ENCODE results near the gene PIM3. TPM values are rescaled to one million over a fixed set of nuclear protein-coding genes. Genes with fewer than 3 reads are reported as not detected.

The PIM3 gene
- total and polyA plus RNA-seq, 9 donors, result 13.6 to 21.6 (median 15.6) TPM

GRCh38 chr22:49962751-49963646 lies 2.4 kb downstream of the PIM3 start:
- peak; percentile 31 for DNase-seq
- WGBS (ENCODE audit: insufficient coverage), result 63% methylated on average over 52 of the region's 63 CpGs
- Histone ChIP-seq H3K4me1 (ENCODE audit: control insufficient read depth, insufficient read depth, low read length) (peaks cover 64% of the 10 kb centered on the region), H3K9me3 (replicated peaks; ENCODE audit: control insufficient read depth, low read depth, low read length) (no peaks in the 10 kb centered on the region), H3K36me3 (ENCODE audit: control insufficient read depth, insufficient read depth, low read length) (peaks cover 28% of the 10 kb centered on the region), H3K4me3 (ENCODE audit: low read length) (peak overlapping the region; percentile 41), H3K27ac (ENCODE audit: low read length) (peak overlapping the region; percentile 72), H3K27me3 (ENCODE audit: control insufficient read depth, insufficient read depth, low read length) (peaks cover 2% of the 10 kb centered on the region)

- Histone ChIP-seq H3K9me3 (replicated peaks; ENCODE audit: control insufficient read depth, low read depth, low read length) (no peaks in the 10 kb centered on the region), H3K4me1 (ENCODE audit: control insufficient read depth, insufficient read depth, low read length) (peaks cover 66% of the 10 kb centered on the region), H3K4me3 (ENCODE audit: low read length) (peak overlapping the region; percentile 41), H3K27me3 (ENCODE audit: control insufficient read depth, insufficient read depth, low read length) (peaks cover 2% of the 10 kb centered on the region), H3K36me3 (ENCODE audit: control insufficient read depth, insufficient read depth, low read length) (peaks cover 28% of the 10 kb centered on the region), H3K27ac (ENCODE audit: low read length) (no peak overlapping the region)
- peak; percentile 12 for DNase-seq
- WGBS (ENCODE audit: insufficient coverage), result no CpG with 5 or more reads among the region's 6 CpGs
Measured at GRCh38 chr22:49963647-49964026, 3.1 kb downstream of the PIM3 start.

GRCh38 chr22:49964136-49965090 lies 3.8 kb downstream of the PIM3 start:
- peak; percentile 9 for DNase-seq
- Histone ChIP-seq H3K9me3 (replicated peaks; ENCODE audit: control insufficient read depth, low read depth, low read length) (no peaks in the 10 kb centered on the region), H3K4me1 (ENCODE audit: control insufficient read depth, insufficient read depth, low read length) (peaks cover 61% of the 10 kb centered on the region), H3K27ac (ENCODE audit: low read length) (no peak overlapping the region), H3K36me3 (ENCODE audit: control insufficient read depth, insufficient read depth, low read length) (peaks cover 28% of the 10 kb centered on the region), H3K4me3 (ENCODE audit: low read length) (no peak overlapping the region), H3K27me3 (ENCODE audit: control insufficient read depth, insufficient read depth, low read length) (peaks cover 2% of the 10 kb centered on the region)
- WGBS (ENCODE audit: insufficient coverage), result 82% methylated on average over 15 of the region's 19 CpGs

DNA sequence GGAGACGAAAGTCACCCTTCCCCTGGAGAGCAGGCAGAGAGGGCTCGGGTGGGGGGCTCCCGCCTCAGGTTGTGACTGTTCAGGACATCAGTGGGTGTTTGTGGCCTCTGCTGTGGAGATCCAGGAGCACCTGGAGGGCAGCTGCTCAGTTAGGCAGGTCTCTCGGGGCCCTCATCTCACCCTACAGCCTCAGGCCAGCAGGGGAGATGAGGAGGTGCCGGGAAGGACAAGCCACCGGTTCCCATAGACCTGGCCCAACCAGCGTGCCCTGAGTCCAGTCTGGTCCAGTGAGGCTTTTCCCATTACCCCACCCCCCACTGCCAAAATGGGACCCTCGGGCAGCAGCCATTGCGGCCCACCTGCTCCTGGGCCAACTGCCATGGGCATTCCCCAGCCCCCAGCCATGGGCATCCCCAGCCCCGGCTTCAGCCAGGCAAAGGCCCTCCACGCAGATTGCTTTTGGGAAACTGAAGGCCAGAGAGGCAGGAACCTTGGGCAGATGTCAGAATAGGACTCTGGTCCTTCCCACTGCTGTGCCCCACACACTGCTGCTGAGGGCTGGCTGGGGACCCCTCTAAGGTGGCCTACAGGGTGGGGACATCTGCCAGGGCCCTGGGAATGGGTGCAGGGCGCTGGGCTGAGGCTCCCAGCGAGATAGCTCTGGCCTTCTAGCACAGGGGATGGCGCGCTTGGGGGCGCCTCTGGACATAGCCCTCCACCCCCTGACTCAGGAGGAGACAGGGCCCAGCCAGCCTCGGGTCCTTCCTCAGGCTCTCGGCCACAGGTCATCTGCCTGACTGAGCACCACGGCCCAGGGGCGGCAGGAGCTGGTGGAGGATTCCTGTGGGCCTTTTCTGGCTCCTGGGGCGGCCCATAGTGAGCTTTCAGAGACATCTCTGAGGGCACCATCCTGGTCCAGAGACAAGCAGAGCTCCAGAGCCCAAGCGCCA lies 4.8 kb downstream of the PIM3 start:
- WGBS (ENCODE audit: insufficient coverage), result 84% methylated on average over 17 of the region's 22 CpGs
- peaks cover 57% of the 10 kb centered on the region for H3K4me1 ChIP-seq (ENCODE audit: control insufficient read depth, insufficient read depth, low read length)
- H3K9me3 ChIP-seq (replicated peaks; ENCODE audit: control insufficient read depth, low read depth, low read length), result no peaks in the 10 kb centered on the region
- H3K36me3 ChIP-seq (ENCODE audit: control insufficient read depth, insufficient read depth, low read length), result peaks cover 28% of the 10 kb centered on the region
- DNase-seq, result peak; percentile 3
- H3K27ac ChIP-seq (ENCODE audit: low read length), result no peak overlapping the region
- H3K4me3 ChIP-seq (ENCODE audit: low read length), result no peak overlapping the region
- H3K27me3 ChIP-seq (ENCODE audit: control insufficient read depth, insufficient read depth, low read length), result peaks cover 7% of the 10 kb centered on the region

- peak; percentile 10 for DNase-seq
- H3K4me3 ChIP-seq (ENCODE audit: low read length), result no peak overlapping the region
- H3K4me1 ChIP-seq (ENCODE audit: control insufficient read depth, insufficient read depth, low read length), result peaks cover 65% of the 10 kb centered on the region
- WGBS (ENCODE audit: insufficient coverage), result 78% methylated on average over 9 of the region's 11 CpGs
- H3K36me3 ChIP-seq (ENCODE audit: control insufficient read depth, insufficient read depth, low read length), result peaks cover 28% of the 10 kb centered on the region
- H3K9me3 ChIP-seq (replicated peaks; ENCODE audit: control insufficient read depth, low read depth, low read length), result no peaks in the 10 kb centered on the region
- no peak overlapping the region for H3K27ac ChIP-seq (ENCODE audit: low read length)
- H3K27me3 ChIP-seq (ENCODE audit: control insufficient read depth, insufficient read depth, low read length), result peaks cover 14% of the 10 kb centered on the region
Measured at GRCh38 chr22:49966041-49966773, 5.6 kb downstream of the PIM3 start.

- H3K9me3 ChIP-seq (replicated peaks; ENCODE audit: control insufficient read depth, low read depth, low read length), result no peaks in the 10 kb centered on the region
- H3K27me3 ChIP-seq (ENCODE audit: control insufficient read depth, insufficient read depth, low read length), result peaks cover 23% of the 10 kb centered on the region
- H3K36me3 ChIP-seq (ENCODE audit: control insufficient read depth, insufficient read depth, low read length), result peaks cover 28% of the 10 kb centered on the region
- peak overlapping the region; percentile 38 for H3K27ac ChIP-seq (ENCODE audit: low read length)
- DNase-seq, result peak; percentile 46
- H3K4me3 ChIP-seq (ENCODE audit: low read length), result no peak overlapping the region
- H3K4me1 ChIP-seq (ENCODE audit: control insufficient read depth, insufficient read depth, low read length), result peaks cover 66% of the 10 kb centered on the region
- WGBS (ENCODE audit: insufficient coverage), result 41% methylated on average over 31 of the region's 36 CpGs
Measured at GRCh38 chr22:49966774-49967705, 6.5 kb downstream of the PIM3 start.

- Histone ChIP-seq H3K36me3 (ENCODE audit: control insufficient read depth, insufficient read depth, low read length) (peaks cover 24% of the 10 kb centered on the region), H3K27me3 (ENCODE audit: control insufficient read depth, insufficient read depth, low read length) (peaks cover 30% of the 10 kb centered on the region), H3K4me3 (ENCODE audit: low read length) (no peak overlapping the region), H3K27ac (ENCODE audit: low read length) (peak overlapping the region; percentile 38), H3K9me3 (replicated peaks; ENCODE audit: control insufficient read depth, low read depth, low read length) (no peaks in the 10 kb centered on the region), H3K4me1 (ENCODE audit: control insufficient read depth, insufficient read depth, low read length) (peaks cover 60% of the 10 kb centered on the region)
- peak; percentile 57 for DNase-seq
- 40% methylated on average over 18 of the region's 18 CpGs for WGBS (ENCODE audit: insufficient coverage)
Measured at GRCh38 chr22:49967706-49968208, 7.2 kb downstream of the PIM3 start.

- peak; percentile 5 for DNase-seq
- Histone ChIP-seq H3K27me3 (ENCODE audit: control insufficient read depth, insufficient read depth, low read length) (peaks cover 31% of the 10 kb centered on the region), H3K27ac (ENCODE audit: low read length) (no peak overlapping the region)
Measured at GRCh38 chr22:49968313-49968830, 7.8 kb downstream of the PIM3 start.

More at GRCh38 chr22:49968313-49968830, 7.8 kb downstream of the PIM3 start:
- Histone ChIP-seq H3K4me3 (ENCODE audit: low read length) (no peak overlapping the region), H3K36me3 (ENCODE audit: control insufficient read depth, insufficient read depth, low read length) (peaks cover 18% of the 10 kb centered on the region), H3K4me1 (ENCODE audit: control insufficient read depth, insufficient read depth, low read length) (peaks cover 54% of the 10 kb centered on the region), H3K9me3 (replicated peaks; ENCODE audit: control insufficient read depth, low read depth, low read length) (no peaks in the 10 kb centered on the region)
- 87% methylated on average over 8 of the region's 11 CpGs for WGBS (ENCODE audit: insufficient coverage)
